Lower leg skin (tissue), 3 donors: ENCODE results near the gene NOL7.

Experiments
- CTCF ChIP-seq, 3 donors: fragments of 450-650 bp; IDR thresholded peaks; one replicate each; pipeline ENCODE4 v1.5.1; 2016; ENCODE audit warnings: antibody characterized with exemption in 3 of 3, mild to moderate bottlenecking in 3 of 3, moderate library complexity in 2 of 3
- POLR2A ChIP-seq, 2 donors: fragments of 450-650 bp; IDR thresholded peaks; one replicate each; pipeline ENCODE4 v1.6.1; 2016 to 2017; ENCODE audit warnings: antibody characterized with exemption in 2 of 2, mild to moderate bottlenecking in 1 of 2, moderate library complexity in 1 of 2

GRCh38 chr6:13597073-13597472, 18.1 kb upstream of the NOL7 start:
- TF ChIP-seq CTCF (IDR thresholded peaks at IDR 0.05): no peak
- no peak for TF ChIP-seq POLR2A (IDR thresholded peaks at IDR 0.05)
